Colon (tissue), 2 donors: ENCODE data around the gene NXPH2.

ENCODE experiments used
- FAIRE-seq: peaks from 2 replicates; lab custom pipeline; 2012; peaks lifted over from hg19 to GRCh38; lab: Jason Lieb, UNC
- donor health status: control.
- donor health status: control.

The NXPH2 gene

GRCh38 chr2:138779781-138780445 lies at the start of gene NXPH2:
Gene NXPH2 (minus strand): TSS chr2:138780390. CDS start chr2:138780241, 149 bp downstream.
- FAIRE-seq, result no peak

- no peak for FAIRE-seq
Measured at GRCh38 chr2:138829326-138829919, 49.2 kb upstream of the NXPH2 start.

GRCh38 chr2:138827426-138828054 lies 47.4 kb upstream of the NXPH2 start:
- no peak for FAIRE-seq

- FAIRE-seq, result no peak
Measured at GRCh38 chr2:138823666-138824065, 43.5 kb upstream of the NXPH2 start.

- no peak for FAIRE-seq
Measured at GRCh38 chr2:138819964-138820363, 39.8 kb upstream of the NXPH2 start.

GRCh38 chr2:138818556-138818955 lies 38.4 kb upstream of the NXPH2 start:
- no peak for FAIRE-seq

- FAIRE-seq, result no peak
Measured at GRCh38 chr2:138814123-138814898, 34.1 kb upstream of the NXPH2 start.

GRCh38 chr2:138811431-138811830 lies 31.2 kb upstream of the NXPH2 start:
- FAIRE-seq, result no peak

- no peak for FAIRE-seq
Measured at GRCh38 chr2:138794724-138795123, 14.5 kb upstream of the NXPH2 start.

GRCh38 chr2:138787053-138787666 lies 7.0 kb upstream of the NXPH2 start:
- no peak for FAIRE-seq

- FAIRE-seq, result no peak
Measured at GRCh38 chr2:138782383-138782782, 2.2 kb upstream of the NXPH2 start.

- FAIRE-seq, result no peak
Measured at GRCh38 chr2:138780908-138781307, 718 bp upstream of the NXPH2 start.

- FAIRE-seq, result no peak
Measured at GRCh38 chr2:138780446-138780880, 273 bp upstream of the NXPH2 start.

GRCh38 chr2:138779406-138779780 lies 797 bp downstream of the NXPH2 start:
- no peak for FAIRE-seq

- FAIRE-seq, result no peak
Measured at GRCh38 chr2:138777996-138778395, 2.2 kb downstream of the NXPH2 start.

GRCh38 chr2:138775736-138776135 lies 4.5 kb downstream of the NXPH2 start:
- no peak for FAIRE-seq

GRCh38 chr2:138771534-138771933 lies 8.7 kb downstream of the NXPH2 start:
- FAIRE-seq, result no peak

- FAIRE-seq, result no peak
Measured at GRCh38 chr2:138767101-138767500, 13.1 kb downstream of the NXPH2 start.

- no peak for FAIRE-seq
Measured at GRCh38 chr2:138766464-138766863, 13.7 kb downstream of the NXPH2 start.

- FAIRE-seq, result no peak
Measured at GRCh38 chr2:138763971-138764370, 16.2 kb downstream of the NXPH2 start.

- no peak for FAIRE-seq
Measured at GRCh38 chr2:138762533-138762932, 17.7 kb downstream of the NXPH2 start.

- FAIRE-seq, result no peak
Measured at GRCh38 chr2:138760676-138761075, 19.5 kb downstream of the NXPH2 start.
